Neuron (in vitro differentiated cells): ENCODE measurements around the gene TRAPPC2L.
"Not testable (repeated sequence)": the region's sequence is repeated elsewhere in the genome, so short reads cannot be mapped to it uniquely, and the experiment has no call there.

Experiments
- H2AFZ ChIP-seq: one replicate; pipeline ENCODE4 v1.6.1; 2013; ENCODE audit warnings: low read depth, mild to moderate bottlenecking, inconsistent platforms, low read length, moderate library complexity
- H3K27me3 ChIP-seq: one replicate; pipeline ENCODE4 v1.6.1; 2013; ENCODE audit warnings: low read length; ENCODE audit not compliant: insufficient read depth
- H3K36me3 ChIP-seq: one replicate; pipeline ENCODE4 v1.6.1; 2013; ENCODE audit warnings: low read length; ENCODE audit not compliant: insufficient read depth
- H3K4me1 ChIP-seq: one replicate; pipeline ENCODE4 v1.6.1; 2013; ENCODE audit warnings: low read length; ENCODE audit not compliant: insufficient read depth
- H3K4me3 ChIP-seq: 2 replicates; pipeline ENCODE4 v1.5.1; 2013; ENCODE audit warnings: mild to moderate bottlenecking, low read length, moderate library complexity
- H3K9me3 ChIP-seq: one replicate; pipeline ENCODE4 v1.6.1; 2013; ENCODE audit warnings: low read length

TRAPPC2L gene

DNA sequence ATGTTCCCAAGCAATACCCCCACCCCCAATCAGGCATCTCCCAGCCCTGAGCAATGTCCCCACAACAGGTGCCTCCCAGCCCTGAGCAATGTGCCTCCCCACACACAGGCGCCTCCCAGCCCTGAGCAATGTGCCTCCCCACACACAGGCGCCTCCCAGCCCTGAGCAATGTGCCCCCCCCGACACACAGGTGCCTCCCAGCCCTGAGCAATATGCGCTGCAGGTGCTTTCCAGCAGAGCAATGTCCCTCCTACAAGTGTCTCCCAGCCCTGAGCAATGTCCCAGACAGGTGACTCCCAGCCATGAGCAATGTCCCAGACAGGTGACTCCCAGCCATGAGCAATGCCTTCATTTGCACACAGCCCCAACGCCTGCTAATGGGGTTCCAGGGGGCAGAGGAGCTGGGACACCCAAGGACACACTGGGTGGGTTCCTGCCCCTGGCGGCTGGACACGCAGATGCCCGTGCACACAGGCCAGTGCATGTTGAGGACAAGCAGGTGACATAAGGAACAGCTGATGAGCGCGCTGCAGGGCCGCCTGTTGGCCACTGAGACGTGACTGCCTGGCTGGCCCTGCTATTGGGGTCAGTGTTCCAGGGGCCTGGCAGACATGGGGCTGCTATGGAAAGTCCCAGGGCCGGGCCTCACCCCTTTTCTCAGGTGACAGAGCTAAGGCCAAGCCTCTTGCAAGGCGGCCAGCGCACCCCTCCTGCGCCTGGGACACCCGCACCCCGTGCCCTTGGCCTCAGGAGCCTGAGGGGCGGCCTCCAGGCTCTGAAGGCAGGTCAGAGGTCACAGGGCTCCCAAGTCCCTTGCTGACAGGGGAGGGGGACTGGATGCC lies 36.4 kb downstream of the TRAPPC2L start:
- Histone ChIP-seq H3K9me3 (peaks cover 6% of the 10 kb centered on the region), H3K4me3 (no peak overlapping the region), H3K27me3 (peaks cover 5% of the 10 kb centered on the region), H3K36me3 (no peaks in the 10 kb centered on the region), H2AFZ (no peak overlapping the region), H3K4me1 (no peaks in the 10 kb centered on the region)

GRCh38 chr16:88894266-88894665 lies 37.3 kb downstream of the TRAPPC2L start:
- H3K4me3 ChIP-seq, H3K9me3 ChIP-seq, H2AFZ ChIP-seq, H3K27me3 ChIP-seq, H3K4me1 ChIP-seq, H3K36me3 ChIP-seq: not testable (repeated sequence)

- H2AFZ ChIP-seq = no peak overlapping the region
- H3K4me3 ChIP-seq = no peak overlapping the region
- no peaks in the 10 kb centered on the region for H3K36me3 ChIP-seq
- H3K4me1 ChIP-seq = no peaks in the 10 kb centered on the region
- H3K9me3 ChIP-seq = peaks cover 3% of the 10 kb centered on the region
- H3K27me3 ChIP-seq = peaks cover 10% of the 10 kb centered on the region
Observed at GRCh38 chr16:88894681-88895300, 37.9 kb downstream of the TRAPPC2L start.

GRCh38 chr16:88895335-88895734 lies 38.4 kb downstream of the TRAPPC2L start:
- Histone ChIP-seq H3K4me1 (no peaks in the 10 kb centered on the region), H3K9me3 (peaks cover 2% of the 10 kb centered on the region), H3K36me3 (no peaks in the 10 kb centered on the region), H3K4me3 (no peak overlapping the region), H3K27me3 (peaks cover 12% of the 10 kb centered on the region), H2AFZ (no peak overlapping the region)

- no peaks in the 10 kb centered on the region for H3K4me1 ChIP-seq
- H3K36me3 ChIP-seq = no peaks in the 10 kb centered on the region
- peaks cover 12% of the 10 kb centered on the region for H3K27me3 ChIP-seq
- no peak overlapping the region for H2AFZ ChIP-seq
- no peaks in the 10 kb centered on the region for H3K9me3 ChIP-seq
- H3K4me3 ChIP-seq = no peak overlapping the region
Observed at GRCh38 chr16:88896238-88897070, 39.5 kb downstream of the TRAPPC2L start.

GRCh38 chr16:88897696-88898425 lies 40.9 kb downstream of the TRAPPC2L start:
- Histone ChIP-seq H3K9me3 (no peaks in the 10 kb centered on the region), H3K4me3 (no peak overlapping the region), H3K36me3 (no peaks in the 10 kb centered on the region)

GRCh38 chr16:88899901-88900661 lies 43.2 kb downstream of the TRAPPC2L start:
- H2AFZ ChIP-seq = no peak overlapping the region
- peaks cover 15% of the 10 kb centered on the region for H3K27me3 ChIP-seq
- H3K9me3 ChIP-seq = no peaks in the 10 kb centered on the region
- no peaks in the 10 kb centered on the region for H3K4me1 ChIP-seq
- H3K4me3 ChIP-seq = no peak overlapping the region
- H3K36me3 ChIP-seq = no peaks in the 10 kb centered on the region

More at GRCh38 chr16:88897696-88898425, 40.9 kb downstream of the TRAPPC2L start:
- H2AFZ ChIP-seq = no peak overlapping the region
- no peaks in the 10 kb centered on the region for H3K4me1 ChIP-seq
- peaks cover 15% of the 10 kb centered on the region for H3K27me3 ChIP-seq

- no peaks in the 10 kb centered on the region for H3K9me3 ChIP-seq
- no peaks in the 10 kb centered on the region for H3K36me3 ChIP-seq
- no peak overlapping the region for H3K4me3 ChIP-seq
- peaks cover 15% of the 10 kb centered on the region for H3K27me3 ChIP-seq
- no peaks in the 10 kb centered on the region for H3K4me1 ChIP-seq
- H2AFZ ChIP-seq = no peak overlapping the region
Observed at GRCh38 chr16:88900662-88901052, 43.7 kb downstream of the TRAPPC2L start.

GRCh38 chr16:88901718-88902337 lies 44.9 kb downstream of the TRAPPC2L start:
- Histone ChIP-seq H3K36me3 (no peaks in the 10 kb centered on the region), H3K4me1 (no peaks in the 10 kb centered on the region), H3K27me3 (peaks cover 15% of the 10 kb centered on the region), H3K4me3 (no peak overlapping the region), H3K9me3 (no peaks in the 10 kb centered on the region), H2AFZ (no peak overlapping the region)

- Histone ChIP-seq H3K36me3 (no peaks in the 10 kb centered on the region), H3K27me3 (peaks cover 11% of the 10 kb centered on the region), H3K9me3 (no peaks in the 10 kb centered on the region), H2AFZ (no peak overlapping the region), H3K4me1 (no peaks in the 10 kb centered on the region), H3K4me3 (no peak overlapping the region)
Observed at GRCh38 chr16:88902744-88903143, 45.8 kb downstream of the TRAPPC2L start.

- Histone ChIP-seq H3K4me3 (no peak overlapping the region), H3K36me3 (no peaks in the 10 kb centered on the region), H2AFZ (no peak overlapping the region), H3K9me3 (no peaks in the 10 kb centered on the region), H3K4me1 (no peaks in the 10 kb centered on the region), H3K27me3 (peaks cover 10% of the 10 kb centered on the region)
Observed at GRCh38 chr16:88903267-88903666, 46.3 kb downstream of the TRAPPC2L start.
